WTC11 (cell line): Measurements from ENCODE around the gene LRRC72. TPM values are rescaled to one million over a fixed set of nuclear protein-coding genes. Genes with fewer than 3 reads are reported as not detected.
A peak's percentile ranks its signal among the peaks of the same experiment; 100 is the strongest.

Source experiments
- ATAC-seq: fragments of 200-7000 bp; cut with Tn5 transposase; 2 replicates; pipeline ENCODE4 v1.10.0; 2021; ENCODE audit warnings: mild to moderate bottlenecking, moderate library complexity
- CTCF ChIA-PET: fragments of 300-600 bp; sonication (Branson Sonifier 250); formaldehyde crosslinking; loops from one replicate; lab custom pipeline; 2021; ENCODE audit warnings: antibody characterized with exemption; lab: Charles Lee
- POLR2A ChIA-PET: fragments of 350-600 bp; sonication (Branson Sonifier 250); formaldehyde crosslinking; loops from one replicate; lab custom pipeline; 2021; ENCODE audit warnings: antibody characterized with exemption; lab: Charles Lee
- DNase-seq: peaks from one replicate; pipeline ENCODE4 v3.0.0; 2021; ENCODE audit warnings: low spot score
- H3K27ac Mint-ChIP-seq: 2 replicates; pipeline ENCODE4 v1.8.0; 2021; ENCODE audit warnings: mixed read lengths
- H3K27me3 Mint-ChIP-seq: 2 replicates; pipeline ENCODE4 v1.8.0; 2021; ENCODE audit warnings: low read depth, mild to moderate bottlenecking, moderate library complexity, mixed read lengths
- H3K36me3 Mint-ChIP-seq: 2 replicates; pipeline ENCODE4 v1.8.0; 2021; ENCODE audit warnings: mixed read lengths
- H3K4me1 Mint-ChIP-seq: 2 replicates; pipeline ENCODE4 v1.8.0; 2022; ENCODE audit warnings: mixed read lengths
- H3K4me3 Mint-ChIP-seq: 2 replicates; pipeline ENCODE4 v1.8.0; 2021; ENCODE audit warnings: mild to moderate bottlenecking, moderate library complexity, mixed read lengths
- H3K9me3 Mint-ChIP-seq: 2 replicates; pipeline ENCODE4 v1.8.0; 2021; ENCODE audit warnings: mixed read lengths
- ATF6 ChIP-seq: sonication (generic); formaldehyde crosslinking; IDR thresholded peaks from 2 replicates; pipeline ENCODE4 v1.8.1; 2023; ENCODE audit warnings: mild to moderate bottlenecking, missing genetic modification reagents
- ETV6 ChIP-seq: sonication (generic); formaldehyde crosslinking; IDR thresholded peaks from 2 replicates; pipeline ENCODE4 v1.8.1; 2022; ENCODE audit warnings: mild to moderate bottlenecking, missing genetic modification reagents
- GABPB1 ChIP-seq: sonication (generic); formaldehyde crosslinking; IDR thresholded peaks from 2 replicates; pipeline ENCODE4 v1.8.1; 2023; ENCODE audit warnings: mild to moderate bottlenecking, missing genetic modification reagents
- GTF2I ChIP-seq: fragments of 250-450 bp; sonication (Bioruptor Pico); conservative IDR thresholded peaks from 2 replicates; pipeline ENCODE4 v1.4.0; 2021; ENCODE audit warnings: mild to moderate bottlenecking
- HMGA2 ChIP-seq: fragments of 250-450 bp; sonication (Bioruptor Pico); IDR thresholded peaks from 2 replicates; pipeline ENCODE4 v1.4.0; 2021; ENCODE audit warnings: mild to moderate bottlenecking, moderate library complexity
- IRF2 ChIP-seq: sonication (generic); formaldehyde crosslinking; IDR thresholded peaks from 2 replicates; pipeline ENCODE4 v1.8.0; 2022; ENCODE audit warnings: low read depth, missing genetic modification reagents, borderline replicate concordance
- JAZF1 ChIP-seq: fragments of 250-450 bp; sonication (Bioruptor Pico); IDR thresholded peaks from 2 replicates; pipeline ENCODE4 v1.9.0; 2021; ENCODE audit warnings: moderate library complexity, mild to moderate bottlenecking, inconsistent platforms
- MAX ChIP-seq: sonication (generic); formaldehyde crosslinking; IDR thresholded peaks from 2 replicates; pipeline ENCODE4 v1.8.0; 2022; ENCODE audit warnings: mild to moderate bottlenecking, missing genetic modification reagents
- MLX ChIP-seq: sonication (generic); formaldehyde crosslinking; IDR thresholded peaks from 2 replicates; pipeline ENCODE4 v1.8.1; 2023; ENCODE audit warnings: mild to moderate bottlenecking, missing genetic modification reagents, moderate library complexity
- NR2C2 ChIP-seq: sonication (generic); formaldehyde crosslinking; IDR thresholded peaks from 2 replicates; pipeline ENCODE4 v1.8.0; 2022; ENCODE audit warnings: mild to moderate bottlenecking, missing genetic modification reagents
- SMAD4 ChIP-seq: sonication (generic); formaldehyde crosslinking; IDR thresholded peaks from 2 replicates; pipeline ENCODE4 v1.8.0; 2022; ENCODE audit warnings: mild to moderate bottlenecking, missing genetic modification reagents
- TCF7 ChIP-seq: sonication (generic); formaldehyde crosslinking; IDR thresholded peaks from 2 replicates; pipeline ENCODE4 v1.8.0; 2022; ENCODE audit warnings: mild to moderate bottlenecking, low read depth, missing genetic modification reagents, moderate library complexity
- TEAD4 ChIP-seq: sonication (generic); formaldehyde crosslinking; IDR thresholded peaks from 2 replicates; pipeline ENCODE4 v1.8.0; 2022; ENCODE audit warnings: mild to moderate bottlenecking, missing genetic modification reagents
- USF2 ChIP-seq: sonication (generic); formaldehyde crosslinking; IDR thresholded peaks from 2 replicates; pipeline ENCODE4 v1.8.1; 2023; ENCODE audit warnings: mild to moderate bottlenecking, missing genetic modification reagents, moderate library complexity
- ZBTB43 ChIP-seq: sonication (generic); formaldehyde crosslinking; IDR thresholded peaks from 2 replicates; pipeline ENCODE4 v1.8.1; 2023; ENCODE audit warnings: mild to moderate bottlenecking, missing genetic modification reagents
- ZNF396 ChIP-seq: fragments of 250-450 bp; sonication (Bioruptor Pico); IDR thresholded peaks from 2 replicates; pipeline ENCODE4 v1.8.0; 2021; ENCODE audit warnings: mild to moderate bottlenecking, moderate library complexity, borderline replicate concordance
- ZNF416 ChIP-seq: fragments of 250-450 bp; sonication (Bioruptor Pico); IDR thresholded peaks from 2 replicates; pipeline ENCODE4 v1.9.0; 2021; ENCODE audit warnings: mild to moderate bottlenecking, inconsistent platforms
- ZNF512 ChIP-seq: sonication (generic); formaldehyde crosslinking; IDR thresholded peaks from 2 replicates; pipeline ENCODE4 v1.8.1; 2022; ENCODE audit warnings: missing genetic modification reagents, borderline replicate concordance
- total RNA-seq: library from RNA; stranded (reverse); gene quantifications from 3 replicates; pipeline ENCODE4 v1.2.3, GENCODE V29; 2021
- TF ChIP-seq, protein P1 (sequence below): sonication (generic); formaldehyde crosslinking; IDR thresholded peaks from 2 replicates; pipeline ENCODE4 v1.8.0; 2022; ENCODE audit warnings: mild to moderate bottlenecking, missing genetic modification reagents
- TF ChIP-seq, protein P2 (sequence below): sonication (generic); formaldehyde crosslinking; IDR thresholded peaks from 2 replicates; pipeline ENCODE4 v1.8.1; 2022; ENCODE audit warnings: low read depth, missing genetic modification reagents, borderline replicate concordance
- TF ChIP-seq, protein P3 (sequence below): sonication (generic); formaldehyde crosslinking; IDR thresholded peaks from 2 replicates; pipeline ENCODE4 v1.8.1; 2022; ENCODE audit warnings: low read depth, mild to moderate bottlenecking, moderate library complexity, missing genetic modification reagents, borderline replicate concordance
- TF ChIP-seq, protein P4 (sequence below): sonication (generic); formaldehyde crosslinking; IDR thresholded peaks from 2 replicates; pipeline ENCODE4 v1.8.0; 2023; ENCODE audit warnings: missing genetic modification reagents
- TF ChIP-seq, protein P5 (sequence below): sonication (generic); formaldehyde crosslinking; IDR thresholded peaks from 2 replicates; pipeline ENCODE4 v1.8.1; 2023; ENCODE audit warnings: mild to moderate bottlenecking, moderate library complexity, missing genetic modification reagents

LRRC72 gene
- total RNA-seq, 1 experiment from 2014 or later, result not detected

GRCh38 chr7:16564909-16565426, 38.3 kb downstream of the LRRC72 start:
- ATAC-seq, result peak; percentile 74
- TF ChIP-seq USF2 (CRISPR knock-in tag) (no peak), TEAD4 (no peak), ZBTB43 (CRISPR knock-in tag) (no peak), SMAD4 (CRISPR knock-in tag) (no peak), GTF2I (peak; percentile 74; the same call in 1 of the 2 replicates), ATF6 (CRISPR knock-in tag) (no peak), MLX (CRISPR knock-in tag) (no peak), TCF7 (no peak), IRF2 (no peak), ZNF396 (CRISPR knock-in tag) (peak; percentile 81; the same call in 1 of the 2 replicates), NR2C2 (CRISPR knock-in tag) (no peak), HMGA2 (CRISPR knock-in tag) (no peak), ETV6 (CRISPR knock-in tag) (no peak), ZNF512 (CRISPR knock-in tag) (no peak), JAZF1 (CRISPR knock-in tag) (no peak), GABPB1 (CRISPR knock-in tag) (no peak), MAX (CRISPR knock-in tag) (no peak), ZNF416 (CRISPR knock-in tag) (no peak)
- TF ChIP-seq, protein P1, sequence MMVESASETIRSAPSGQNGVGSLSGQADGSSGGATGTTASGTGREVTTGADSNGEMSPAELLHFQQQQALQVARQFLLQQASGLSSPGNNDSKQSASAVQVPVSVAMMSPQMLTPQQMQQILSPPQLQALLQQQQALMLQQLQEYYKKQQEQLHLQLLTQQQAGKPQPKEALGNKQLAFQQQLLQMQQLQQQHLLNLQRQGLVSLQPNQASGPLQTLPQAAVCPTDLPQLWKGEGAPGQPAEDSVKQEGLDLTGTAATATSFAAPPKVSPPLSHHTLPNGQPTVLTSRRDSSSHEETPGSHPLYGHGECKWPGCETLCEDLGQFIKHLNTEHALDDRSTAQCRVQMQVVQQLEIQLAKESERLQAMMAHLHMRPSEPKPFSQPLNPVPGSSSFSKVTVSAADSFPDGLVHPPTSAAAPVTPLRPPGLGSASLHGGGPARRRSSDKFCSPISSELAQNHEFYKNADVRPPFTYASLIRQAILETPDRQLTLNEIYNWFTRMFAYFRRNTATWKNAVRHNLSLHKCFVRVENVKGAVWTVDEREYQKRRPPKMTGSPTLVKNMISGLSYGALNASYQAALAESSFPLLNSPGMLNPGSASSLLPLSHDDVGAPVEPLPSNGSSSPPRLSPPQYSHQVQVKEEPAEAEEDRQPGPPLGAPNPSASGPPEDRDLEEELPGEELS (CRISPR knock-in tag), result no peak
- TF ChIP-seq, protein P2, sequence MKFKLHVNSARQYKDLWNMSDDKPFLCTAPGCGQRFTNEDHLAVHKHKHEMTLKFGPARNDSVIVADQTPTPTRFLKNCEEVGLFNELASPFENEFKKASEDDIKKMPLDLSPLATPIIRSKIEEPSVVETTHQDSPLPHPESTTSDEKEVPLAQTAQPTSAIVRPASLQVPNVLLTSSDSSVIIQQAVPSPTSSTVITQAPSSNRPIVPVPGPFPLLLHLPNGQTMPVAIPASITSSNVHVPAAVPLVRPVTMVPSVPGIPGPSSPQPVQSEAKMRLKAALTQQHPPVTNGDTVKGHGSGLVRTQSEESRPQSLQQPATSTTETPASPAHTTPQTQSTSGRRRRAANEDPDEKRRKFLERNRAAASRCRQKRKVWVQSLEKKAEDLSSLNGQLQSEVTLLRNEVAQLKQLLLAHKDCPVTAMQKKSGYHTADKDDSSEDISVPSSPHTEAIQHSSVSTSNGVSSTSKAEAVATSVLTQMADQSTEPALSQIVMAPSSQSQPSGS (CRISPR knock-in tag), result no peak
- TF ChIP-seq, protein P3, sequence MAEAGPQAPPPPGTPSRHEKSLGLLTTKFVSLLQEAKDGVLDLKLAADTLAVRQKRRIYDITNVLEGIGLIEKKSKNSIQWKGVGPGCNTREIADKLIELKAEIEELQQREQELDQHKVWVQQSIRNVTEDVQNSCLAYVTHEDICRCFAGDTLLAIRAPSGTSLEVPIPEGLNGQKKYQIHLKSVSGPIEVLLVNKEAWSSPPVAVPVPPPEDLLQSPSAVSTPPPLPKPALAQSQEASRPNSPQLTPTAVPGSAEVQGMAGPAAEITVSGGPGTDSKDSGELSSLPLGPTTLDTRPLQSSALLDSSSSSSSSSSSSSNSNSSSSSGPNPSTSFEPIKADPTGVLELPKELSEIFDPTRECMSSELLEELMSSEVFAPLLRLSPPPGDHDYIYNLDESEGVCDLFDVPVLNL (CRISPR knock-in tag), result no peak
- TF ChIP-seq, protein P4, sequence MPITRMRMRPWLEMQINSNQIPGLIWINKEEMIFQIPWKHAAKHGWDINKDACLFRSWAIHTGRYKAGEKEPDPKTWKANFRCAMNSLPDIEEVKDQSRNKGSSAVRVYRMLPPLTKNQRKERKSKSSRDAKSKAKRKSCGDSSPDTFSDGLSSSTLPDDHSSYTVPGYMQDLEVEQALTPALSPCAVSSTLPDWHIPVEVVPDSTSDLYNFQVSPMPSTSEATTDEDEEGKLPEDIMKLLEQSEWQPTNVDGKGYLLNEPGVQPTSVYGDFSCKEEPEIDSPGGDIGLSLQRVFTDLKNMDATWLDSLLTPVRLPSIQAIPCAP (CRISPR knock-in tag), result no peak
- TF ChIP-seq, protein P5, sequence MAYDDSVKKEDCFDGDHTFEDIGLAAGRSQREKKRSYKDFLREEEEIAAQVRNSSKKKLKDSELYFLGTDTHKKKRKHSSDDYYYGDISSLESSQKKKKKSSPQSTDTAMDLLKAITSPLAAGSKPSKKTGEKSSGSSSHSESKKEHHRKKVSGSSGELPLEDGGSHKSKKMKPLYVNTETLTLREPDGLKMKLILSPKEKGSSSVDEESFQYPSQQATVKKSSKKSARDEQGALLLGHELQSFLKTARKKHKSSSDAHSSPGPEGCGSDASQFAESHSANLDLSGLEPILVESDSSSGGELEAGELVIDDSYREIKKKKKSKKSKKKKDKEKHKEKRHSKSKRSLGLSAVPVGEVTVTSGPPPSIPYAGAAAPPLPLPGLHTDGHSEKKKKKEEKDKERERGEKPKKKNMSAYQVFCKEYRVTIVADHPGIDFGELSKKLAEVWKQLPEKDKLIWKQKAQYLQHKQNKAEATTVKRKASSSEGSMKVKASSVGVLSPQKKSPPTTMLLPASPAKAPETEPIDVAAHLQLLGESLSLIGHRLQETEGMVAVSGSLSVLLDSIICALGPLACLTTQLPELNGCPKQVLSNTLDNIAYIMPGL, result no peak

More at GRCh38 chr7:16564909-16565426, 38.3 kb downstream of the LRRC72 start:
- ChIA-PET POLR2A (interaction anchor here (1.0 kb wide), 2 partner anchors 13 to 145 kb away, joined by 3 read pairs; no protein-coding TSS in a partner anchor), CTCF (interaction anchor here (0.6 to 1.8 kb wide), 45 partner anchors 9 to 498 kb away, joined by 3 to 57 read pairs (median 4); partner anchors contain the start of genes ANKMY2, BZW2, CRPPA and LRRC72)
- Mint-ChIP-seq H3K4me1 (peaks cover 9% of the 10 kb centered on the region), H3K9me3 (no peaks in the 10 kb centered on the region), H3K27ac (no peak overlapping the region), H3K36me3 (no peaks in the 10 kb centered on the region), H3K4me3 (no peak overlapping the region), H3K27me3 (no peaks in the 10 kb centered on the region)
- DNase-seq, result peak; percentile 42
